ENCODE data around the gene WFIKKN1. TPM values are rescaled to one million over a fixed set of nuclear protein-coding genes. Genes with fewer than 3 reads are reported as not detected.

The WFIKKN1 gene
- total RNA-seq, 1 donor from 2014 or later = 0.89 TPM

DNA sequence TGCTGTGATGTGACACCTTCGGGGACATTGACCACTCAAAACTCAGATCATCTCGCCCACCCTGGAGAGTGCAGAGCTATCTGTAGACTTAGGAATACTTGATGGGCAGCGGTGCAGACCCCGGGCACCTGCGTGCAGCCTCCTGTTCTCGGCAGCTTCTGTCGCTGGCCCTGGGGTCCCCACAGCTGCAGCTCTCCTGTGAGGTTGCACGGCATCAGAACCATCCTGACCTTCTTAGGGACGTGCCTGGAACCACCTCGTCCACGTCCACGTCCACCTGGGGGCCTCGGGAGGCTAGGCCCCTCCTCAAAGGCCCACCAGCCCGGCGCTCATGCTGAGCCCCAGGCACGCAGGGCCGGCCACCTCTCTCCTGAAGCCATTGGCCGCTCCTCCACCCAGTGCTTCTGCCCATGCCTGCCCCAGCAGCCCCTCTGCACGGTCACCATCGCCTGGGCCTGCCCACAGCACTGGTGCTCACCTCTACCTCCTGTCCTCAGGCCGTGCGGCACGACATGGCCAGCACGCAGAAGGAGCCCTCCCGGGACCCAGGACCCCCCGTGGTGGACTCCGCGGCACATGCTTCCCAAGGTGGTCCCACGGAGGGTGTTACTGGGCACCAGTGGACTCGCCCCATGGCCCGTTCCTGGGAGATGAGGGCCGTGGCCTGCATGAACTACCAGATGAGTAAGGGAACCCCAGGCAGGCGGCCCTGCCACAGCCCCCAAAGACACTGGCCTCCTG lies 2.3 kb upstream of the WFIKKN1 start:
- no peaks in the 10 kb centered on the region for H3K79me2 ChIP-seq (ENCODE audit: insufficient read depth, low read length)
- H3K4me3 Mint-ChIP-seq (ENCODE audit: unreplicated experiment) = no peak overlapping the region
- TF ChIP-seq, protein P1, sequence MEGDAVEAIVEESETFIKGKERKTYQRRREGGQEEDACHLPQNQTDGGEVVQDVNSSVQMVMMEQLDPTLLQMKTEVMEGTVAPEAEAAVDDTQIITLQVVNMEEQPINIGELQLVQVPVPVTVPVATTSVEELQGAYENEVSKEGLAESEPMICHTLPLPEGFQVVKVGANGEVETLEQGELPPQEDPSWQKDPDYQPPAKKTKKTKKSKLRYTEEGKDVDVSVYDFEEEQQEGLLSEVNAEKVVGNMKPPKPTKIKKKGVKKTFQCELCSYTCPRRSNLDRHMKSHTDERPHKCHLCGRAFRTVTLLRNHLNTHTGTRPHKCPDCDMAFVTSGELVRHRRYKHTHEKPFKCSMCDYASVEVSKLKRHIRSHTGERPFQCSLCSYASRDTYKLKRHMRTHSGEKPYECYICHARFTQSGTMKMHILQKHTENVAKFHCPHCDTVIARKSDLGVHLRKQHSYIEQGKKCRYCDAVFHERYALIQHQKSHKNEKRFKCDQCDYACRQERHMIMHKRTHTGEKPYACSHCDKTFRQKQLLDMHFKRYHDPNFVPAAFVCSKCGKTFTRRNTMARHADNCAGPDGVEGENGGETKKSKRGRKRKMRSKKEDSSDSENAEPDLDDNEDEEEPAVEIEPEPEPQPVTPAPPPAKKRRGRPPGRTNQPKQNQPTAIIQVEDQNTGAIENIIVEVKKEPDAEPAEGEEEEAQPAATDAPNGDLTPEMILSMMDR (IDR thresholded peaks at IDR 0.05; ENCODE audit: insufficient read depth, low read depth, low read length) = no peak
- TF ChIP-seq EZH2 (IDR thresholded peaks at IDR 0.05; ENCODE audit: insufficient read depth, low read length) = no peak
- peaks cover 7% of the 10 kb centered on the region for H3K36me3 Mint-ChIP-seq (ENCODE audit: low read depth, unreplicated experiment)
- H3K27ac ChIP-seq (ENCODE audit: low read depth, low read length) = no peak overlapping the region
- H2AFZ ChIP-seq (ENCODE audit: low read depth, low read length) = no peak overlapping the region
- H3K9me3 ChIP-seq (ENCODE audit: insufficient read depth, low read depth, low read length) = no peaks in the 10 kb centered on the region
- no peaks in the 10 kb centered on the region for H3K36me3 ChIP-seq (ENCODE audit: insufficient read depth, low read length)
- peaks cover 4% of the 10 kb centered on the region for H3K4me1 Mint-ChIP-seq (ENCODE audit: low read depth, unreplicated experiment)
- H3K27me3 Mint-ChIP-seq (ENCODE audit: low read depth, unreplicated experiment) = no peaks in the 10 kb centered on the region
- H3K4me3 ChIP-seq (ENCODE audit: insufficient read depth, low read depth, low read length) = no peak overlapping the region
- H3K4me2 ChIP-seq (ENCODE audit: low read length) = no peak overlapping the region
- FAIRE-seq = no peak
- no peak overlapping the region for H3K27ac Mint-ChIP-seq (ENCODE audit: unreplicated experiment)
- H3K9ac ChIP-seq (ENCODE audit: low read length) = no peak overlapping the region
- H3K27me3 ChIP-seq (ENCODE audit: insufficient read depth, low read length) = no peaks in the 10 kb centered on the region
- no peaks in the 10 kb centered on the region for H3K9me3 Mint-ChIP-seq (ENCODE audit: unreplicated experiment)
- DNase-seq (ENCODE audit: low read depth) = no peak
- H4K20me1 ChIP-seq (ENCODE audit: insufficient read depth, low read length) = peaks cover 8% of the 10 kb centered on the region
- peaks cover 20% of the 10 kb centered on the region for H3K4me1 ChIP-seq (ENCODE audit: insufficient read depth, low read length)

DNA sequence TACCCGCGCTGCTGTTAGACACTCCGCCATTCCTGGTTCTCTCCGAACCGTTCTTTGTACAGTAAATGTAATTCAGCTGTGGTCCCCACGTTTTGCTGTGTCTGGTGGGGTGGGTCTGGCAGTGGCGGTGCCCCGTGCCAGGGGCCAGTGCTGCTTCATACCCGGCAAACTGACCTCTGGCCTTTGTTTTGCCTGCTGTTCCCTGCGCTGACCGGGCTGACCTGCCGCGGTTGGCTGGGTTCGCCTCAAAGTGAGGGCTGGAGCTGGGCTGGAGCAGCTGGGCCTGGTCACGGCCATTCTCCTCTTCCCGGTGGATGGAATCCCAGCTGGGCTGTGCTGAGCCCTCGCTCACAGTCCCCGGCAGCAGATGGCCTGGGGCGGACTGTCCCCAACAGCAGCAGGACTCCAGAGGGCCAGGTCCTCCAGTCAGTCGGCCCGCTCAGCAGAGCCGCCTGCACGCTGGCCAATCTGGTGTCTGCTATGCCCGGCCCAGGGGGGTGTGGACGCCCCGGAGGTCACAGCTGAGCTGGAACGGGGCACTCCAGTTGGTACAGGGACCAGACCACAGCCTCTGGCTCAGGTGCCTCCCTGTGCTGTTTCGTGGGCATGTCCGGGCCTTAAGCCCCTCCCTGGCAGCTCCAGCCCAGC lies 1.5 kb upstream of the WFIKKN1 start:
- H3K27ac Mint-ChIP-seq (ENCODE audit: unreplicated experiment) = no peak overlapping the region
- Histone ChIP-seq H3K79me2 (ENCODE audit: insufficient read depth, low read length) (no peaks in the 10 kb centered on the region), H3K4me1 (ENCODE audit: insufficient read depth, low read length) (peaks cover 20% of the 10 kb centered on the region), H3K36me3 (ENCODE audit: insufficient read depth, low read length) (no peaks in the 10 kb centered on the region), H3K4me3 (ENCODE audit: insufficient read depth, low read depth, low read length) (no peak overlapping the region), H3K27me3 (ENCODE audit: insufficient read depth, low read length) (no peaks in the 10 kb centered on the region), H3K9ac (ENCODE audit: low read length) (no peak overlapping the region), H3K9me3 (ENCODE audit: insufficient read depth, low read depth, low read length) (no peaks in the 10 kb centered on the region), H3K27ac (ENCODE audit: low read depth, low read length) (no peak overlapping the region), H3K4me2 (ENCODE audit: low read length) (no peak overlapping the region), H2AFZ (ENCODE audit: low read depth, low read length) (no peak overlapping the region), H4K20me1 (ENCODE audit: insufficient read depth, low read length) (peaks cover 11% of the 10 kb centered on the region)
- peaks cover 4% of the 10 kb centered on the region for H3K4me1 Mint-ChIP-seq (ENCODE audit: low read depth, unreplicated experiment)
- FAIRE-seq = no peak
- no peak for DNase-seq (ENCODE audit: low read depth)
- H3K4me3 Mint-ChIP-seq (ENCODE audit: unreplicated experiment) = no peak overlapping the region
- H3K36me3 Mint-ChIP-seq (ENCODE audit: low read depth, unreplicated experiment) = peaks cover 7% of the 10 kb centered on the region
- TF ChIP-seq, protein P1 (IDR thresholded peaks at IDR 0.05; ENCODE audit: insufficient read depth, low read depth, low read length) = no peak
- no peak for TF ChIP-seq EZH2 (IDR thresholded peaks at IDR 0.05; ENCODE audit: insufficient read depth, low read length)
- H3K9me3 Mint-ChIP-seq (ENCODE audit: unreplicated experiment) = no peaks in the 10 kb centered on the region
- H3K27me3 Mint-ChIP-seq (ENCODE audit: low read depth, unreplicated experiment) = no peaks in the 10 kb centered on the region

DNA sequence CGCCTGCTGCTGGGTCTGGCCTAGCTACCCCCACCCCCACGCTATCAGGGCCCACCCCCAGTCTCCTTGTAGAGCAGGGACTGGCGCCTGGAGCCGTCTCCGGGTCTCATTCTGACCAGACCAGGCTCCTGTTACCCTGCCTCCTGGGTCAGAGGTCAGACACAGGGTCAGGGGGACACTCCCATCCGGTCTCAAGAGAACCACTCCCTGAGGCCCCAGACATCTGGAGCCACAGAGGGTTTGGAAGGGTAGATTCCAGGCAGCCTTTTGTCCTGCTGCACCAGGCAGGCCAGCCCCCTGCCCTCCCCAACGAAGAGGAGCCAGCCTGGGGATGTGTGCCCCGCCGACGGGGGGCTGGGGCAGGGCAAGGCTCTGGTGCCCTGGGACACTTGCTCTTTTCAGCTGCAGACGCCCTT lies 944 bp upstream of the WFIKKN1 start:
- no peak overlapping the region for H3K4me3 Mint-ChIP-seq (ENCODE audit: unreplicated experiment)
- Histone ChIP-seq H4K20me1 (ENCODE audit: insufficient read depth, low read length) (peaks cover 16% of the 10 kb centered on the region), H3K27me3 (ENCODE audit: insufficient read depth, low read length) (no peaks in the 10 kb centered on the region), H3K4me3 (ENCODE audit: insufficient read depth, low read depth, low read length) (no peak overlapping the region), H3K9ac (ENCODE audit: low read length) (no peak overlapping the region), H3K4me2 (ENCODE audit: low read length) (no peak overlapping the region), H2AFZ (ENCODE audit: low read depth, low read length) (no peak overlapping the region), H3K4me1 (ENCODE audit: insufficient read depth, low read length) (peaks cover 20% of the 10 kb centered on the region), H3K79me2 (ENCODE audit: insufficient read depth, low read length) (peaks cover 2% of the 10 kb centered on the region), H3K36me3 (ENCODE audit: insufficient read depth, low read length) (no peaks in the 10 kb centered on the region), H3K27ac (ENCODE audit: low read depth, low read length) (no peak overlapping the region), H3K9me3 (ENCODE audit: insufficient read depth, low read depth, low read length) (no peaks in the 10 kb centered on the region)
- no peaks in the 10 kb centered on the region for H3K27me3 Mint-ChIP-seq (ENCODE audit: low read depth, unreplicated experiment)
- FAIRE-seq = no peak
- no peak for DNase-seq (ENCODE audit: low read depth)
- TF ChIP-seq, protein P1 (IDR thresholded peaks at IDR 0.05; ENCODE audit: insufficient read depth, low read depth, low read length) = no peak
- TF ChIP-seq EZH2 (IDR thresholded peaks at IDR 0.05; ENCODE audit: insufficient read depth, low read length) = no peak
- peaks cover 7% of the 10 kb centered on the region for H3K36me3 Mint-ChIP-seq (ENCODE audit: low read depth, unreplicated experiment)
- H3K4me1 Mint-ChIP-seq (ENCODE audit: low read depth, unreplicated experiment) = peaks cover 4% of the 10 kb centered on the region
- H3K9me3 Mint-ChIP-seq (ENCODE audit: unreplicated experiment) = no peaks in the 10 kb centered on the region
- no peak overlapping the region for H3K27ac Mint-ChIP-seq (ENCODE audit: unreplicated experiment)
